ENCODE measurements around the gene LATS1. TPM values are rescaled to one million over a fixed set of nuclear protein-coding genes. Genes with fewer than 3 reads are reported as not detected.
"Not testable (repeated sequence)": the region's sequence is repeated elsewhere in the genome, so short reads cannot be mapped to it uniquely, and the experiment has no call there.

Gene LATS1
- total and polyA plus RNA-seq, 2 of the 8 experiments (the other 6 are each of a cell fraction or from before 2014, with no cell fraction given) = 8.9 to 21.7 TPM

- not testable (repeated sequence) for H3K4ac ChIP-seq (replicated peaks; ENCODE audit: insufficient read length, low read depth, low read length); H4K8ac ChIP-seq (ENCODE audit: extremely low read depth, insufficient read depth, low read length); H3K14ac ChIP-seq (ENCODE audit: insufficient read length); H2BK120ac ChIP-seq (replicated peaks; ENCODE audit: low read depth, low read length); H3K4me1 ChIP-seq (replicated peaks in 1 of 4; ENCODE audit: control insufficient read depth in 3 of 4, insufficient read depth in 4 of 4, low read length in 3 of 4); DNase-seq (ENCODE audit: low read depth in 1 of 2, low spot score in 2 of 2); H3K23ac ChIP-seq (ENCODE audit: insufficient read length); H2BK5ac ChIP-seq (ENCODE audit: low read depth, low read length); H4K5ac ChIP-seq (ENCODE audit: insufficient read length, low read depth, low read length); H3K18ac ChIP-seq (ENCODE audit: extremely low read depth, low read length); H3K27ac ChIP-seq (ENCODE audit: low read depth, low read length); H3K56ac ChIP-seq (replicated peaks; ENCODE audit: insufficient read length, low read depth, low read length); H2BK15ac ChIP-seq (ENCODE audit: low read length); H3K9me3 ChIP-seq (ENCODE audit: insufficient read depth in 2 of 2, low read depth in 1 of 2, low read length in 1 of 2); H2BK20ac ChIP-seq (ENCODE audit: low read length); H2AFZ ChIP-seq (ENCODE audit: low read length); H2BK12ac ChIP-seq (ENCODE audit: low read depth, low read length); H3K27me3 ChIP-seq (replicated peaks in 1 of 4; ENCODE audit: control insufficient read depth in 3 of 4, extremely low read depth in 1 of 4, insufficient read depth in 3 of 4, low read length in 3 of 4); FAIRE-seq; H4K20me1 ChIP-seq (replicated peaks in 1 of 2; ENCODE audit: control insufficient read depth in 1 of 2, insufficient read depth in 2 of 2, low read length in 2 of 2); H4K91ac ChIP-seq (replicated peaks; ENCODE audit: insufficient read length, low read length); H3K23me2 ChIP-seq (ENCODE audit: low read depth, low read length); H3K79me1 ChIP-seq (ENCODE audit: low read depth, low read length); H2AK5ac ChIP-seq (ENCODE audit: low read depth, low read length)
- Histone ChIP-seq H3K79me2 (ENCODE audit: control insufficient read depth in 1 of 2, insufficient read depth in 2 of 2, low read length in 2 of 2) (peaks cover 0 to 16% of the 10 kb centered on the region in 2 experiments; a peak in 3 of 4 replicates), H3K36me3 (ENCODE audit: control insufficient read depth in 2 of 4, insufficient read depth in 4 of 4, low read length in 3 of 4) (peaks cover 6 to 35% (median 25%) of the 10 kb centered on the region in 4 experiments; a peak in 7 of 8 replicates), H3K4me3 (ENCODE audit: extremely low read depth in 1 of 4, insufficient read depth in 2 of 4, low read depth in 3 of 4, low read length in 4 of 4) (peak overlapping the region in 3 of 4 experiments; percentile 76 to 98 (median 91); a peak in 5 of 8 replicates), H3K9ac (replicated peaks in 1 of 4; ENCODE audit: extremely low read depth in 1 of 4, low read depth in 3 of 4, low read length in 3 of 4) (peak overlapping the region in 1 of 4 experiments; percentile 91; a peak in 2 of 7 replicates), H3K4me2 (ENCODE audit: insufficient read depth in 1 of 2, low read depth in 2 of 2, low read length in 2 of 2) (peak overlapping the region; percentile 32 to 73)
- CTCF ChIA-PET (ENCODE audit: partially characterized antibody) = interaction anchor here (0.6 to 1.7 kb wide), 4 partner anchors 10 to 184 kb away, joined by 3 to 5 read pairs (median 4); no protein-coding TSS in a partner anchor
- POLR2A ChIA-PET (ENCODE audit: partially characterized antibody) = interaction anchor here (3.4 kb wide), 1 partner anchor 28 kb away, joined by 18 read pairs; the partner anchor contains the start of gene LATS1
- 82% methylated on average over 9 of the region's 10 CpGs; no CpG with 5 or more reads in 1 of the 2 experiments for WGBS, 2 experiments (ENCODE audit: extremely low coverage in 1 of 2, insufficient coverage in 1 of 2, insufficient read length in 1 of 2, insufficient replicate concordance in 2 of 2, low coverage in 1 of 2, low lambda C conversion rate in 2 of 2, missing lambda C conversion rate in 1 of 2)
These were observed 27.4 kb upstream of the LATS1 start for GRCh38 chr6:149745252-149745651.

All from H1 (cell line).